GM18870 (cell line): Measurements from ENCODE around the gene L3HYPDH.
A peak's percentile ranks its signal among the peaks of the same experiment; 100 is the strongest.

Experiments used
- ATAC-seq: cut with Tn5 transposase; IDR thresholded peaks from one replicate; pipeline ENCODE4 v1.9.1; 2021; ENCODE audit warnings: moderate library complexity; ENCODE audit not compliant: unreplicated experiment

Gene L3HYPDH

GRCh38 chr14:59483819-59484638, at the start of gene L3HYPDH, which contains the start of gene JKAMP:
TSS of gene L3HYPDH (minus strand) at chr14:59484408. CDS start at chr14:59484316, 92 bp downstream.
TSS of gene JKAMP (plus strand) at chr14:59484517. CDS start at chr14:59484590, 73 bp downstream.
- peak; percentile 77 for ATAC-seq

- no peak for ATAC-seq
Measured at GRCh38 chr14:59532419-59532818, 48.2 kb upstream of the L3HYPDH start.

- no peak for ATAC-seq
Measured at GRCh38 chr14:59530349-59530748, 46.1 kb upstream of the L3HYPDH start.

GRCh38 chr14:59529189-59529588, 45.0 kb upstream of the L3HYPDH start:
- no peak for ATAC-seq

- ATAC-seq = no peak
Measured at GRCh38 chr14:59520224-59520623, 36.0 kb upstream of the L3HYPDH start.

- ATAC-seq = no peak
Measured at GRCh38 chr14:59511916-59512575, 27.8 kb upstream of the L3HYPDH start.

- ATAC-seq = no peak
Measured at GRCh38 chr14:59510966-59511365, 26.8 kb upstream of the L3HYPDH start.

- ATAC-seq = no peak
Measured at GRCh38 chr14:59510001-59510400, 25.8 kb upstream of the L3HYPDH start.

- no peak for ATAC-seq
Measured at GRCh38 chr14:59509101-59509500, 24.9 kb upstream of the L3HYPDH start.

- ATAC-seq = no peak
Measured at GRCh38 chr14:59507752-59508103, 23.5 kb upstream of the L3HYPDH start.

GRCh38 chr14:59507063-59507751, 23.0 kb upstream of the L3HYPDH start:
- no peak for ATAC-seq

- ATAC-seq = no peak
Measured at GRCh38 chr14:59503256-59503655, 19.0 kb upstream of the L3HYPDH start.

GRCh38 chr14:59500732-59501131, 16.5 kb upstream of the L3HYPDH start:
- ATAC-seq = no peak

GRCh38 chr14:59492384-59492783, 8.2 kb upstream of the L3HYPDH start:
- ATAC-seq = no peak

- no peak for ATAC-seq
Measured at GRCh38 chr14:59490756-59491155, 6.5 kb upstream of the L3HYPDH start.

GRCh38 chr14:59484639-59485175, 499 bp upstream of the L3HYPDH start:
- ATAC-seq = peak; percentile 46

- ATAC-seq = no peak
Measured at GRCh38 chr14:59483363-59483762, 845 bp downstream of the L3HYPDH start.

- no peak for ATAC-seq
Measured at GRCh38 chr14:59482541-59483331, 1.5 kb downstream of the L3HYPDH start.

- no peak for ATAC-seq
Measured at GRCh38 chr14:59481871-59482540, 2.2 kb downstream of the L3HYPDH start.

GRCh38 chr14:59481407-59481806, 2.8 kb downstream of the L3HYPDH start:
- no peak for ATAC-seq
